HG03342 (cell line): ENCODE measurements around the gene ADIG.

Experiments used
- ATAC-seq: cut with Tn5 transposase; IDR thresholded peaks from one replicate; pipeline ENCODE4 v1.9.1; 2021; ENCODE audit warnings: mild to moderate bottlenecking, moderate library complexity; ENCODE audit not compliant: unreplicated experiment

The ADIG gene

DNA sequence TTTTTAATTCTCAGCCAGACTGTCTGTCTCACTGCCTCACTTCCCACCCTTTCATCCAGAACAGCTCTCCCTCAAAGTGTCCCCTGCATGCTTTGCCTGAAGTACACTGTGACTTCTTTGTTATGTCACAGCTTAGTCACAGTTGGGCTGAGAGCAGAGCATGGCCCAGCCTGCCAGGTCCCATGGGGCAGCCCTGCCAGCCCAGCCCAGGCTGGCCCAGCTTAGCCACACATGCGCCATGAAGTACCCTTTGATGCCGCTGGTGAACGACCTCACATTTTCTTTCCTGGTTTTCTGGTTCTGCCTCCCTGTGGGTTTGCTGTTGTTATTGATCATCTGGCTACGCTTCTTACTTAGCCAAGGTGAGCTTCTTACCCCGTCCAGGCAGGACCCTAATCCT lies at the start of gene ADIG:
ADIG (plus strand) TSS at position 185 of the 400 bp plus-strand sequence; CDS start at position 239, 54 bp downstream.
- ATAC-seq, result no peak

DNA sequence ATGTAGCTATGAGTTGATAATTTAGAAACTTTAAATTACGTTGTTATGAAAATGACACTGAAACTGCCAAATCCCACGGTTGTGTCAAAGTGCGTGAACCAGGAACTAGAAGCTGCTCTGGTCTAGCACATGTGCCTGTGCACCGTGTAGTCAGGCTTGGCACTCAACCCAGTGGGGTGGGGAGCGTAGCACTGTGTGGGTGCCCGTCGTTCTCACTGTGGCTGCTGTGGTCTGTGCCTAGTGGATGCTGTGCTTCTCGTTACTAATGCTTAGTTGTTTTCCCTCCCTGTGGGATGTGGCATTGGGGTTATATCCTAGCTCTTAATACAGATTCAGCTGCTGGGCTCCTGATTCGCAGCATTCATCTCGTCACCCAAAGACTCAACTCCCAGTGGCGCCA lies 46.2 kb upstream of the ADIG start:
- ATAC-seq, result no peak

DNA sequence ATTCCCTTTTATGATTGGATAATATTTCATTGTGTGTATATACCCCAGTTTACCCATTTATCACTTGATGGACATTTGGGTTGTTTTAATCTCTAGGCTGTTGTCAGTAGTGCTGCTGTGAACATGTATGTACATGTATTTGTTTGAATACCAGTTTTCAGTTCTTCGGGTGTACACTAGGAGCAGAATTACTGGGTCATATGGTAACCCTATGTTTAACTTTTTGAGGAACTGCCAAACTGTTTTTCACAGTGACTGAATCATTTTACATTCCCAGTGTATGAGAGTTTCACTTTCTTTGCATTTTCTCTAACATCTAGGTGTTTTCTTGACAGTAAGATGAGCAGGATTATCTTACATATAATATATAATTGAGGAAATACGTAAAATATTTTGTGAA lies 44.7 kb upstream of the ADIG start:
- ATAC-seq, result no peak

DNA sequence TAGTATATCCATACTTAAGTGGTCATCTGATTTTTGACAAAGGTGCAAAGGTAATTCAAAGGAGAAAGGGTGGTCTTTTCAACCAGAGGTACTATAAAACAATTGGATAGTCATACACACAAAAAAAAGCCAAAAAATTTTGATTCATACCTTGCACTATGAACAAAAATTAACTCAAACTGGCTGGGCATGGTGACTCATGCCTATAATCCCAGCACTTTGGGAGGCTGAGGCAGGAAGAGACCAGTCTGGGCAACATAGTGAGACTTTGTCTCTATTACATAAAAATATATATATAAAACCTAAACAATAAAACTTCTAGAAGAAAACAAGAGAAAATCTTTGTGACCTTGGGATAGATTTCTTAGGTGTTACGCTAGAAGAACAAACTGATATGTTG lies 43.8 kb upstream of the ADIG start:
- ATAC-seq, result no peak

DNA sequence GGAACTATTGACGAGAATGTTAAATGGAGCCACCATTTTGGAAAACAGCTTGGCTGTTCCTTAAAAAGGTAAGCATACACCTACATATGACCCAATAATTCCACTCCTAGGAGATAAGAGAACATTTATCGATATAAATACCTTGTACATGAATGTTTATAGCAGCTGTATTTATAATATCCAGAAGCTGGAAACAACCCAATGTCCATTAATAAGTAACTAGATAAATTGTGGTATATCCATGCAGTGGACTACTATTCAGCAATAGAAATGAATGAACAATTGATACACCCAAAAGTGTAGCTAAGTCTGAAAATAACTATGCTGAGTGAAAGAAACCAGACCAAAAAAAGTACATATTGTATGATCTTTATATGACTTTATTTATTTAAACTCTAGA lies 42.2 kb upstream of the ADIG start:
- ATAC-seq, result no peak

DNA sequence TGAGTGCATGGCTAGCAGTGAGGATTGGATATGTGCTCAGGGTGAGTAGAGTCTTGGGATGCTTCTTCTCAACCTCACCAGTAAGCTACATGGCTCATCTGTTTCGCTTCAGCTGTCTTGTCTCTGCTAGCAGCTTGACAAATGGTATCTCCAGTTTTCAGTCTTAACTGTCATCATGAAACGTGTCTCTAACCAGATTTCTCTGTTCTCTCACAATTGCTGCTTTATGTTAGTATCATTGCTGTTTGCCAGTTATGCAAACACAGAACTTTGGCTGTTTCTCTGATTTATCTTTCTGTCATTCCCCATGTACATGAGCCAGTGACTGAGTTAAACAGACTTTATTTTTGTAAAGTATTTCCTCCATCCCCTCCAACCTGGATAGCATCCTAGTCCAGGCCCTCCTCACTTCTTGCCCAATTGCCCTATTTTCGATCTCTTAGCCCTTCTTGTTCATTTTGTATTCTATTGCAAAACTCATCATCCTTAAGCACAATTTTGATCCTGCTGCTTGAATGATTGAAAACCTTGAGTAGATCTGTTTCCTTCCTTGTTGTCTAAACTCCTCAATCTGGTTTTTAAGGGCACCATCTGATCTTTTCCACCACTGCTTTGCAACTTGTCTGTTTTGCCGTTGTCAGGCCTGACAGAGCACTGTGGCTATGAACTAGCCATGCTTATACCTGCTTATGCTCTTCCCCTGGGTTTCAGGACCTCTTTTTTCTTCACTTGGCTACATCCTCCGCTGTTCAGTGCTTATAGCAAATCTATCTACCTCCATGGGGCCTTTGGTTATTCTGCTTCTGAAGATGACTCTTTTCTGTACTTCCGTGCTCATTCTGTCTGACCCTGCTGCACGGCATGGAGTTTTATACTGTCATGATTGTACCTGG lies 37.7 kb upstream of the ADIG start:
- no peak for ATAC-seq

DNA sequence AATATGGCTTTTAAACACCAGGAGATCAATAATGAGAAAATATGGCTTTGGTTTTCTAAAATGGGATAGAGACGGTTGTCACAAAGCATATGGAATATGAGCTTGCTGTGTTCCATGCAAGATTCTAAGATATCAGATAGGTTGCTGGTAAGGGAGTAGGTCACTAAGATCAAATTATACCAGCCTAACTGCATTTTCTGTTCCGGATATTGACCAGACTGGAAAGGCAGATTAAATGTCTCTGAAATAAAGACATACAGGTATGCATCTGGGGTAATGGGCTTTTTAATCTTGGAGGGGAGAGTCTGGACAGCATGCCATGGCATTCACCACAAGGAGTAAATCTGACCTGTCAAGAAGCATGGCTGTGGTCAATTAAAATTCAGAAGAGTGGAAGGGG lies 35.2 kb upstream of the ADIG start:
- no peak for ATAC-seq

DNA sequence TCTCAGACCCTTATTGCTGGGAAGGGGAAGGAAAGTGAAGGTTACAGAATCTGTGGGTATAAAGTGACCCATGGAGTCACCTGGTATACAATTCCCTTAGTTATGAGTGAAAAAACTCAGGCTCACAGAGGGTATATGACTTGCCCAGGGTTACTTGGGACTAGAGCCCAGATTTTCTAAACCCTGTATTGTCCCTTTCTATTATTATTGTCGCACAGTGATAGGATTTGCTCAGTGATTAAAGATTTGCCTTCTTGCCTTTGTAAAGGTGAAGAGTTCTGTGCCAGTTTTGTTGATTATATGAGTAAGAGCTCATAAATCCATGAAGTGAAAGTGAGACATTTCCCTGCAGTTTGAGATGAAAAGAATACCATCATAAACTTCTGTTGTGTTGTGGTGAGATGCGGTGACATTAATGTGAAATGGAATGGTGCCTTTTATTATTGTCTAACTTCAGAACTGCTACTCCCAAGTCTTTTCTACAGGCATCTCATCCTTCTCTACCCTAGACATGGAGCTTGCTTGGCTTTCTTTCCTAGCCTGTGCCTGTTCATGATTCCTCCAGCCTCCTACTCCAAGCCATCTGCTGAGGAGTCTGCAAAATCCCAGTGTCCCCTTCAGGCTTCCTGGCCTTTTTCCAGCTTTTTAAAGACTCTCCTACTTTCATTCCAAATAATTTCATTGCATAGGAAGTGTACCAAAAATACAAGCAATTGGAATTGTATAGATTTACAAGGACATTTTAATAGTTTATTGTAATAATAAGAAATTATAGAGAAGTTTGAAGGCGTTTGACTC lies 33.5 kb upstream of the ADIG start:
- no peak for ATAC-seq

DNA sequence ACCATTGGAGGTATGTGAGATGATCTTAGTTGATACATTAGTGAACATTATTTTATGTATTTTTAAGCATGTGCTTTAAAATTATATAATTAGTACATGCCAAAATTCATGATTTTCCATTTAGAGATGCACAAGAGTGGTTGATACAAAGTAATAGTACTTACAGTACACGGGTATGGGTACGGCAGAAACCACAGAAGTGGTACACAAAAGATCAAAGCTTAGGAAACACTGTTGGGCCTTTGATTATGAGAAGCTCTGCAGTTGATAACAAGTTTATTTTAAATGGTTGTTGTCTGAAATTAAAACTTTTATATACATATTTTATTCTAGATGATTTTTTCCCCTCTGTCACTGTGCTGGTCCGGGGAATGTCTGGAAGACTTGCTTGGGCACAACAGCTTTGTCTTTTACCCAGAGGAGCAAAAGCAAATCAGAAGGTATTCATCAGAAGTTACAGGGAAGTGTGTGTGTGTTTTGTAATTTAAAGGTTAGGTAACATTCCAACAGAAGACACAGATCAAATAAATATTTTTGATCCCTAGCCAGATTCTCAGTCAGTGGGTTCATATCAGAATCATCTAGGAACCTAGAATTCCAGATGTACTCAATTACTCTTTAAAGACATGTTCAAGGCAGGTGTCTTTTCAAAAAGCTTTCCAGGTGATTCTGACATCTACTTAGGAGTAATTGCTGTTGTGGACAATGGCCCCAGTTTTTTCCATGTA lies 32.5 kb upstream of the ADIG start:
- ATAC-seq, result no peak

DNA sequence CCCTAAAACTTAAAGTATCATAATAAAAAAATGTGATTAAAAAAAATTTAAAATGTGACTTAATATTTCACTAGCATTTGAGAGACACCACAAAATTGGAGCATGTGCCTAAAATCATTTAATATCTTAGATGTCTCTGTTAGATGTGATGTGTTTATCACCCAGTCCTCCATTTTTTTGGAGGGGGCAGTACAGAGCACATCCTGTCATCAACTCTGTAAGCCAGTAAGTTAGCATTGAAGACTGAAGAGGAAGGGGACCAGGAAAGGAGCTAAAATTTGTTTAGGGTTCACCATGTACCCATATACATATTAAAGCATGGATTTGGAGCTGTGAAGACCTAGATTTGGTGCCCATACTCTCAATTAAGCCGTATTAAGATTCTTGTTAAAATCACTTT lies 30.7 kb upstream of the ADIG start:
- no peak for ATAC-seq

DNA sequence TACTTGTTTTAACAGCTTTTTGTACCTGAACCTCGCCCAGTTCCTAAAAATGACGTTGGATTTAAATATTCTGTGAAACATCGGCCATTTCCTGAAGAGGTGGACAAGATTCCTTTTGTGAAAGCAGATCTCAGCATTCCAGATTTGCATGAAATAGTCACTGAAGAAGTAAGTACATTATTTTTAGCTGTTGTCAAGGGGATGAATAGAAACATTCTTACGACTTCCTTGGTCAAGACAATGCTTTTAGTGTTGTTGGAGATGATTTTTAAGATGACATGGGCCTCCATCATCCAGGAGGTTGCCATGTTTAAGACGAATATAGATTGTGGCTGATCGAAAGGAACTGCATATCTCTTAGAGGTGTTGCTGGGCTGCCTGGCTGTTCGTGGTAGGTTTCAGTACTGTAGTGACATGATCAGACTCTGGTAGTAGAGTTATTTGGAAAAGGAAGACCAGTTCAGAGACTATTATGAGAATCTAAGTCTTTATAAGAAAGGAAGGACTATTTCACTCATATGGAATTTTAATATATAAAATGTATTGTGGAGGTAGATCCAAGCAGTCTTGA lies 29.9 kb upstream of the ADIG start:
- no peak for ATAC-seq

DNA sequence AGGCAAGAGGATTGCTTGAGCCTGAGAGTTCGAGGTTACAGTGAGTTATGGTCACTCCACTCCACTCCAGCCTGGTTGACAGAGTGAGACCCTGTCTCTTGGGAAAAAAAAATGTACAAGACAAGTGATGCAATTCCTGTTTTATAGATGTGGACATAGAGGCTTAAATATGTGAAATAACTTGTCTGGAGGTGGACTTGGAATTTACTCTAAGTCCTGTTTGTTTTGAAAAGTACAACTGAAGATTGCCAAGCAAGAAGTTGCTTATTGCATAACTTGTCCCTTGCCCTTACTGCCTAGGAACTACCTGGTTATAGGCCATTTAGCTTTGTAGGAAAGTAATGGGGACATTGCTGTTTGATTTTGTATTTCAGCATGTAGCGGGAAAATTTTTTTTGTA lies 26.0 kb upstream of the ADIG start:
- ATAC-seq, result no peak

DNA sequence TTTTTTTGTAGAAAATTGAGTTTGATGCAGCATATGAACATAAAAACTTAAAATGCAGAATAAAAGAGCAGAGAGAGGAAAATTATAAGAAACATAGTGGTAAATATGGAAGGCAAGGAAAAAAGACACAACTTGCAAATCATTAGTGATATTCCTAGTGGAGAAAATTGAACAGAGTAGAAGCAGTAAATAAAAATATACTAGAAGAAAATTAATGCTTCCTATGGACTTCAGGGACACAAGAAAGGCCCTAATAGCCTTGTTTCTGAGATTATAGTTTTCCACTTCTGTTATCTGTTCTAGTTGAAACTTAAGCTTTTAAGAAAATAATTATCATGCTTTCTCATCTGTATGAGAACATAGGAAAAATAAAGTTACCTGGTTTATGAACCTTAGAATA lies 25.6 kb upstream of the ADIG start:
- ATAC-seq, result no peak

DNA sequence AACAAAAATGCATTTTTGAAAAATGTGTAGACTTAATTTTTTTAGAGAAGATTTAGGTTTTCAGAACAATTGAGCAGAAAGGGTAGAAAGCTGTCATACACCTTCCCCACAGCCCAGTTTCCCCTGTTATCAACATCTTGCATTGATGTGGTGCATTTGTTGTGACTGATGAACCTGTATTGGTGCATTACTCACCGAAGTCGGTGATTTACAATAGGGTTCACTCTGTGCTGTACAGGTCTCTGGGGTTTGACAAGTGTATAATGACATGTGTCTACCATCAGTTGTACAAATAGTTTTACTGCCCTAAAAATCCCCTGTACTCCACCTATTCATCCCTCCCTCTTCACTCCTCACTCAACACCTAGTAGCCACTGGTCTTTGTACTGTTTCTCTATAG lies 23.8 kb upstream of the ADIG start:
- ATAC-seq, result no peak

DNA sequence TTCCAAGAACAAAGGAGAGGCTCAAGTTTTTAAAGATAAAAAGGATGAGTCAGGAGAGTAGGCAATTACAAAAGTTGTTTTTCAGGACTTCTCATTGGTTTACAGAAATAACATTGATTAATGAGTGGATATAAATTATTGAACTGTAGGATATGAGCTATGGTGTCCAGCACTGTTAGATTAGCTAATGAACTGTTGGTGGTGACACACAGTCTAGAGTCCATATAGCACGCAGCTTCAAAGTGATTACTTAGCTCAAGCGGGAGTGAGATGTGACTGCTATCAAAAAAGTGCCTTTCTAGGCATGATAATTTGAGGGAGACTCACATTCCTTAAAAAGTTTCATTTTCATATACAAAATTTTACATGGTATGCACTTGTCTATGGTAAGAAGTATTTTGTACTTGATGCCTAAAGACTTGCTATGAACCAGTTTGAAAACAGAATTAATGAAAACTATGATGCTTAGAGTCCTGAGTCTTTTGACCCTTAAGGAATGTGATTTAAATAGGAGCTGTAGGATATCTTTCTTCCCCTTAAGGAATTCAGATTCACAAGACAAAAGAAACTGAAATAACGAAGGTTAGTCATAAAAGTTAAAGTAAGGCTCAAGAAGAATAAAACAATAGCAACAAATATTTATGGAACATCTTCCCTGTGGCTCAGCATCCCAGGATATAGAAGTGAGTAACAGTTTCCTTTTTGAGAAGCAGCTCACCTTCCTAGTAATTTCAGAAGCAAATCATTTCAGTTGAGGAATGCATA lies 22.2 kb upstream of the ADIG start:
- no peak for ATAC-seq

DNA sequence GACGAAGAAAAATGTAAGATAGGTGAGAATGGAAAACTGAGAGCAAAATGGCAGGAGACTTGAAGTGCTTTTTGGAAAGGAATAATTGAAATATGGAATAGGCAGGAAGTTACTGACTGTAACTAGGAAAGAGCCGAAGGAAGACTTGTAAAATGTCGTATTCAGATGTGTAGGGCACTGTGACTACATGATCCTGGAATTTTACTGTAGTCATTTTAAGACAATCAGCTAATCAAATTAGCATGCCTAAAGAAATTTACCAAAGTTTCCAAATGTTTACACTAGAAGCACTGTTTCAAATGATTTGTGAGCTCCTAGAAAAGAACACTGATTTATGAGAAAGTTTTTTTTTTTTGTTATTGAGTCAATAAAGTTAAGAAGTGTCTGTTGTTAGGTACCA lies 21.2 kb upstream of the ADIG start:
- no peak for ATAC-seq

DNA sequence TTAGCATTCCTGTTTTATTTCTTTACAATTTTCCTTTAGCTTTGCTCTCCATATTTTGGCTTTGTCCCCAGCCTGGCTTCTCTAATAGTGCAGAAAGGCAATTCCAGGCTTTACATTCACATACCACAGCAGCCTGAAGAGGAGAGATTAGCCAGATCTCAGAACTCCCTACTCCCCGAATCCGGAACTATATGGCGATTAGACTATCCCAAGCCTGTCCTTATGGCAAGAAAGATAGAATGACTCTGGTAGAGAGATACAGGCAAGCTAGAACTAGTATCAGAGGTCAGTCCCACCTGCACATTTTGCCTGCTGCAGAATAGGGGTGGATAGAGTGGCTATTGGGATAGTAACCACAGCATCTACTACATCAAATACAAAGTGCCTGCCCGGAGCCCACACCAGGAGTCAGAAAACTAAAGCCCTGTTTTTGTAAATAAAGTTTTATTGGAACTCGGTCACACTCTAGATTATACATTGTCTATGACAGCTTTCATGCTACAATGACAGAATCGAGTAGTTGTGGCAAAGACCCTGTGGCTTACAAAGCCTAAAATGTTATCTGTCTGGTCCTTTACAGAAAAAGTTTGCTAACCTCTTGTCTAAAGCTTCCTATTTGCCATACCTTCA lies 17.1 kb upstream of the ADIG start:
- no peak for ATAC-seq

DNA sequence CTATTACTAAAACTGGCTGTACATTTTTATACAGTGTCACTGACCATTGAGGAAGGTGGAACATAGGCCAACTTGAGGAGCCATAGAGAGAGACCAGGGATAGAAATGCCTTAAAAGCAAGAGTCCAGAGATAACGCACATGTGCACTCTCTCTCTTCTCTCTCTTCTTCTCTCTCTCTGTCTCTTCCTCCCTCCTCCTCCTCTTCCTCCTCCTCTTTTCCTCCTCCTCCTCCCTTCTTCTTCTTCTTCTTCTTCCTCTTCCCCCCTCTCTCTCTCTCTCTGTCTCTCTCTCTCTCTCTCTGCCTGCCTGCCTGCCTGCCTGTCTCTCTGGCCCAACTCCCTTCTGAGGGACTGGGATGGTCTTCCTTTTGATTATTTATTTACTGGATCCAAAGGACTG lies 16.3 kb upstream of the ADIG start:
- no peak for ATAC-seq

DNA sequence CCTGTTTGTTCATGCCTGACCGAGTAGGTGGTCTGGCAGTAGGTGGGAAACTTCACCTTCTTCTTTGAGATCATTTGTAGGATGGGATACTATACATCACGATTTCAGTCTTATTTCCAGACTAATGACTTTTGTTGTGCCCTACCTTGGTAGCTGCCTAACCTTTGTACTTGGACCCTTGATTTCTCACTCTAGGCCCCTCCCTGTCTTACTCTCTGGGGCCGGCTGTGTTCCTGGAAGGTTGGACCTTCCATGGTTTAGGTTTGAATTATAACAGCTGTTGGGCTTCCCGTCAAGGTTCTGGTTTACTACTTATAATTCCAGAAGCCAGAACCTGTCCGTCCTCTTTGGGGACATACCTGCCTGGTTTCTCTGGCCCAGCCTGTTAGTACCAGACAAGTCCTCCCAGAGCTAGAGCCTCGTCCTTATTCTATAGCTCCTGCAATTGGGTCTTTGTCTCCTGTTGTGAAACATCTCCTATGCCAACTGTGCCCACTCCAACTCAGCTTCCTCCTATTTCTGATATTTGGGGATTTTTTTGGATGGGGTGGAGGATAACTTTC lies 14.9 kb upstream of the ADIG start:
- ATAC-seq, result no peak
